DOHH2 (cell line): ENCODE data around the gene MOV10L1.

Experiments
- CTCF ChIP-seq: fragments of 200-600 bp; sonication (generic); IDR thresholded peaks from one replicate; pipeline ENCODE4 v1.5.1; 2014; ENCODE audit warnings: antibody characterized with exemption, mild to moderate bottlenecking, low read depth, low read length; ENCODE audit not compliant: poor library complexity, severe bottlenecking
- EZH2phosphoT487 ChIP-seq: fragments of 200-600 bp; sonication (generic); IDR thresholded peaks from 2 replicates; pipeline ENCODE4 v1.6.1; 2017; ENCODE audit warnings: borderline replicate concordance, mild to moderate bottlenecking, antibody characterized with exemption, low read length, moderate library complexity, mixed read lengths

GRCh38 chr22:50174382-50175190, 84.8 kb downstream of the MOV10L1 start:
- TF ChIP-seq CTCF (no peak), EZH2phosphoT487 (no peak)
